ENCODE data around the gene DOK5.
A peak's percentile ranks its signal among the peaks of the same experiment; 100 is the strongest.

Gene DOK5

GRCh38 chr20:54649511-54649962 is 174.1 kb downstream of the DOK5 start:
- peak; percentile 30 for DNase-seq (ENCODE audit: low read depth)

DNA sequence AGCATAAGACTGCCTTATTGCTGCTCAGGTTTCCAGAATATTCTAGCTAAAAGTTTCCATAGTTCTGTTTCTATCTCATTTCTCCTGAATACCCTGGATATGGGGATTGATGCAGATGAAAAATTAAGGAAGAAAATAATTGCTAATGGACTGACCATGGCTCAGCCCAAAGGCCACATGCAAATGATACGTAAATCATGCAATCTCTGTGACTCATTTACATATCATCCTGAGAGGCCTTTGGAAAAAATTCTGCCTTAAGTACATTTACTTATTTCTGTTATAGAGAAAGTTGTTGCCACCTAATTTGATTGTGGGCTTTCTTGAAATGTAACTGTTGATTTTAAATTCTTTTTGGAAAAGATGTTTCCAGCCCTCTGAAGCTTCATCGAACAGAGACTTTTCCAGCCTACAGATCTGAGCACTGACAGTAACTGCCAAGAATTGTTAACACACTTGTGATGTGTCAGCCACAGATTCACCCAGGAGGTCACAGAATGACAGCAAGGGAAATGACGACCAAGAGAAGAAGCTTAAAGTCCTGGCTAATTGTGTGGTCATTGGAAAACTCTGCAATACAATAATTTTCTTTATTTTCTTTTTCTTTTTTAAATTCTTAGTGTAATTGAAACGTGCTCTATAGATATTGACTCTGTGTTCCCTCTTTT is 174.8 kb downstream of the DOK5 start:
- DNase-seq (ENCODE audit: low read depth): no peak

GRCh38 chr20:54651252-54651651 is 175.9 kb downstream of the DOK5 start:
- no peak for DNase-seq (ENCODE audit: low read depth)

DNA sequence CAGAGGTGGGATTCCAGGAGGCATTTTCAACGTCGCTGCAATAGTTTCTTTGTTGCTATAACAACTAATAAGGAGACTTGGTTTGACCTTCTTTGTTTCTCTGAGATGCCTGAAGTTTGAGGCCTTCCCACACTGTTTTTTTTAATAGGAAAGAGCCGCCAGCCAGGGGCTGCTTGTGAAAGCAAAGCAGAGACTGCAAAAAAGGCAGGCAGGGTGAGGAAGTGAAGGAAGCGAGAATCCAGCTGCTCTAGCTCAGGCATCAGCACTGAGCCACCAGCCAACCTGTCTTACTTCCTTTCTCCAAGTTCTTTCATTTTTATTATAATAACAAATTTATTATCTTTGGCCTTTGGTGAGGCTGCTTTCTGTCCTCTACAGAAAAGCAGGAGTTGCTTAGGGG is 179.1 kb downstream of the DOK5 start:
- DNase-seq (ENCODE audit: low read depth): no peak

GRCh38 chr20:54657268-54657826 is 182.0 kb downstream of the DOK5 start:
- DNase-seq (ENCODE audit: low read depth): no peak

DNA sequence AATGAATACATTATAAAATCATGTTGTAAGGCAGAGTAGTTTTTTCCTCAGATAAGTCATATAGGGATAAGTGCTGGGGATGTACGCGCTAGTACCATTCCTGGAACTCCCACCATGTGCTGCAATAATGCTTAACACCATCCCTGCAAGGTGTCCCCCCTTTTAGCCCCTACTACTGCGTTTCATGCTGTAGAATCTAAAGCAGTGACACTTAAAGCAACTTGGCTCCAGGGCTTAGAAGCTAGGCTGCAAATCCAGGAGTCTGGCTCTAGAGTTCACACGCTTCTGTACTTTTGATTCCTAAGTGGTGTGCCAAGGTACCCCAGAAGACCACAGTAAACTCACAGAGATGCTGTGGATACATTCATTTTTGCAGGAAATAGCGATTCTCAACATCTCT is 183.1 kb downstream of the DOK5 start:
- no peak for DNase-seq (ENCODE audit: low read depth)

DNA sequence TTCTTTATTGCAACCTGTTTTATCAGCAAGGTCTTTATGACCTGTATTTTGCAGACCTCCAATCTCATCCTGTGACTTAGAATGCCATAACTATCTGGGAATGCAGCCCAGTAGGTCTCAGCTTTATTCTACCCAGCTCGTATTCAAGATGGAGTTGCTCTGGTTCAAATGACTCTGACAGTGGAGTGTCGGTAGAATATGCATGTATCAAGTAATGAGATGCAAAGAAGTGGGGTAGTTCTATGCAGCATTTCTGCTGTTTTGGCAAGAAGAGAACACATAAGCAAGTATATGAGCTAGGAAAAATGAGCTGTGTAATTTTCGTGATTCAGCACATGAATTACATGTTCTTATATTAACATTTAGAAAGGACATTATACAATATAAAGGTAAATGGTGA is 185.9 kb downstream of the DOK5 start:
- no peak for DNase-seq (ENCODE audit: low read depth)

DNA sequence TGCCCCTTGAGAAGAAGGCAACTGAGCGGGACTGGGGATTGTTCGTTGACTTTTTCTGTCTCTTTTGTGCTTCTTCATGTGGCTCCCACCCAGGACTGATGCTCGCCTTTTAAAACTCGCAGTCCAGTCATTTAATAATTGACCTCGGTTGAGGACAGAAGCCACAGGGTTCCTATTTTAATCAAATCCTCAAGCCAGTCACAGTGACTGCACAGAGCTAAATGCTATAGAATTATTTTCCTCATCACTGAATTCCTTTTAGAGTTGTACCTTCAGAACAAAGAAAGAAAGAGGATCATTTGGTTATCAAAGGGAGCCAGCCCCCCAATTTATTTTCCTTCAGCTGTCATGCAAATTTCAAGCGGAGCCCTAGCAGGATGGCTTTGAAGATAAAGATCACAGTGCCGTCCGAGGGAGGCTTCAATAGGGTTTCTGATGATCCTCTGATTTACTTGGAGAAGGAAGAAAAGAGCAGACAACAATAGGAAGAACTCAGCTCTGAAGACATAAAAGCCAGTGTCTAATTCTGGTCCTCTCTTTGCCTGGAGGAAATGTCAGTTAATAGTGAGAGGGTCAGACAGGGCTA is 186.6 kb downstream of the DOK5 start:
- DNase-seq (ENCODE audit: low read depth): no peak

GRCh38 chr20:54665812-54666211 is 190.4 kb downstream of the DOK5 start:
- no peak for DNase-seq (ENCODE audit: low read depth)

DNA sequence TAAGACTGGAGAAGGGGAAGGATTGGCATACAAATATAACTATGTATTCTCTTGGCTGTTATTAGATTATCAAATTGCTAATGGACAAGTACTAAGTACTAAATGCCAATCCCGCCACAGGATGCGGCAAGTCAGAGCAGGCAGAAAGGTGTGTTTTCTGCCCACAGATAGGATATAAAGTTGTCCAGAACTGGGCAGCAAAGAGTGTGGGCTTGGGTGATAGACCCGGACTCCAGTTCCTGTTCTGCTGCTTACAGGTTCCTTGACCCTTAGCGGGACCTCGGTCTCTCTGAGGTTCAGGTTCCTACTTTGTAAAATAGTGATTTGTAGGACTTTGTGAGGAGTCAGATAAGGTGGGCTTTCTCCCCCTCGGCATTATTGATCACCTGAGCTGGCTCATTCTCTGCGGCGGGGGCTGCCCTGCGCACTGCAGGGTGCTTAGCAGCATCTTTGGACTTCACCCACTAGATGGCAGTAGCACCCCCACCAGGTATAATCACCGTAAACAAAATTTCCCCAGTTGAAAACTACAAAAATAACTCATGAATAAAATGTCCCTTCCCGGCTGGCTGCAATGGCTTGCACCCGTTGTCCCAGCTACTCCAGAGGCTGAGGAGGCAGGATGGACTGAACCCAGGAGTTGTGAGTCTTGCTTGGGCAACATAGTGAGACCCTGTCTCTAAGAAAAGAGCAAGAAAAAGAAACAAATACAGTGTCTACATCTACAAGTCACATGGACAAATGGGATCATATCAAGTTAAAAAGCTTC is 193.1 kb downstream of the DOK5 start:
- DNase-seq (ENCODE audit: low read depth): no peak

GRCh38 chr20:54669040-54669363 is 193.6 kb downstream of the DOK5 start:
- no peak for DNase-seq (ENCODE audit: low read depth)

- DNase-seq (ENCODE audit: low read depth): no peak
Measured at GRCh38 chr20:54678253-54678652, 202.9 kb downstream of the DOK5 start.

DNA sequence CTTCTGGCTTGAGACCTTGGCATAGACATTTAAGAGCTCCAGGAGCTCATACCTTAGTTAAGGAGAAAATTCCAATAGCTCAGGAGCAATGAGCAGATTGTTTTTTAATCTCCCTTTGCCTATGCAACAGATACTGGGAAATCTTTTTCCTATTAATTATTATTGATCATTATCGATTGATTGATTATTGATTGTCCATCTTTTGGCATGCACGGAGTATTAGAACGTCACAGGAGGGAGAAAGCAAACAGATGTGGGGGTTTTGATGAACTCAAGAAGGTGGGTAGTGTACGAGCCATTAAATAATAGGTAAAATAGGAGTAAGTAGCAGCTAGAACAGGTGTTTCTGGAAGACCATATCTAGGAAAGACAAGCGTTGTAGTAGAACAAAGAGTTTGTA is 205.0 kb downstream of the DOK5 start:
- DNase-seq (ENCODE audit: low read depth): no peak

- no peak for DNase-seq (ENCODE audit: low read depth)
Measured at GRCh38 chr20:54680872-54681619, 205.7 kb downstream of the DOK5 start.

GRCh38 chr20:54681869-54682268 is 206.5 kb downstream of the DOK5 start:
- DNase-seq (ENCODE audit: low read depth): no peak

GRCh38 chr20:54688476-54688875 is 213.1 kb downstream of the DOK5 start:
- DNase-seq (ENCODE audit: low read depth): no peak

GRCh38 chr20:54690323-54690722 is 214.9 kb downstream of the DOK5 start:
- DNase-seq (ENCODE audit: low read depth): no peak

DNA sequence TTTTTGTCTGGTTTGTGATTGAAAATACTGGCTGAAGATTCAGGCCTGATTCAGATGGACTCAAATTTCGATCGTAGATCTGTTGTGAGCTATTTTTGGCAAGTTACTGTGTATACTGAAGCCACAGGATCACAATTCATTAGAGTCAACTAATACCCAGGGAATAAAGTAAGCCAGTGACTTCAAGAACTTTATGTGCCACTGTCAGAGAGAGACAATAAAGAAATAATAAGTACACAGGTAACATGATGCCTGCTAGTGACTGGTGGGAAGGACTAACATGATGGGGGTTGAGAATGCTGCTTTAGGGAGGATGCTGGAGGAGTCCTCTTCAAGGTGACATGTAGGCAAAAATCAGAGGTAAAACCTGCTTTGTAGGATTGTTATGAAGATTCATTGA is 215.9 kb downstream of the DOK5 start:
- DNase-seq (ENCODE audit: low read depth): no peak

DNA sequence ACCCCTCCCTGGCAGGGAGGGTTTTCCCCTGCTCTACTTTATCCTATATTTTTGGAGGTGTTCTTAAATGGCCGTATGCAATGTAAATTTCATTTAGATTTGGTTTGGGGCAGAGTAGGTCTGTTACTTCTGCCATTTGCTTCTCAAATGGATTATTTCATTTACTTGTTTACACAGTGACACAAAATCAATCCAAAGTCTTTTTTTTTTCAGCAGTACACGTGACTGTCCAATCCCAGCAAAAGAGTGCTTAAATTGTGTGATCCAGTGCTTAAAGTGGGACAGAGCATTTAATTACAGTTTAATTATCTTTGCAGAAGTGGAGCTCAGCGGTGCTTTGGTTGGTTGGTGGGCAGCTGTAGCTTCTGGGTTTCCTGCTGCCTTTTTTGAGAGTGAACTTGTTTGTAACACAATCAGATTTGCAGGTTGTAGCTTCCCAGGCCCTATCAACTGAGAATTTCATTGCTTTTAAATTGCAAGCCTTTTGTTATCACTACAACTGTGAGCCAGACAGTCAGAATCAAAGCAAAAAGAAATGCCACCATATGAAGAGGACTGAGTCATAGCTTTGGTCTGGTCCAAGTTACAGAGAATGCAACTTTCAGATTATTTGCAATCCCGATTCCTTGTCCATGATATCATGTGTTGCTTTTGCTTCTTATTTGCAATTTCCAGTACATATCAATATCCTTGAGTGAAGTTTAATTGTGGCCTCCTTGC is 216.9 kb downstream of the DOK5 start:
- no peak for DNase-seq (ENCODE audit: low read depth)

DNA sequence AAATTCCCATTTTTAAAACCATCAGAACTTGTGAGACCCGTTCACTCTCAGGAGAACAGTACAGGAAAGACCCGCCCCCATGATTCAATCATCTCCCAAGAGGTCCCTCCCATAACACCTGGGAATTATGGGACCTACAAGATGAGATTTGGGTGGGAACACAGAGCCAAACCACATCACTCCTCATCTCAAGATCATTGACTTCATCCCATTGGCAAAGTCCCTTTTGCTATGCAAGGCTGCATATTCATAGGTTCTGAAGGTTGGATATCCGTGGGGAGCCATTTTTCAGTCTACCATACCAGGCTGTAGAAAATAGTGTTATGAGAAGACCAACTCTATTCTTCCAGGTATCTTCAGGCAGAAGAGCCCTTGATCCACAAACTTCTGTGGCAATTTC is 219.1 kb downstream of the DOK5 start:
- no peak for DNase-seq (ENCODE audit: low read depth)

GRCh38 chr20:54698373-54698772 is 223.0 kb downstream of the DOK5 start:
- no peak for DNase-seq (ENCODE audit: low read depth)

Data from stimulated activated CD8-positive, alpha-beta memory T cell treated with anti-CD3 and anti-CD28 coated beads, Interleukin-15, amount 100 ng/mL, for 24 hours (primary cell).